Mesothelial cell of epicardium (in vitro differentiated cells): ENCODE data around the gene STT3A. TPM values are rescaled to one million over a fixed set of nuclear protein-coding genes. Genes with fewer than 3 reads are reported as not detected.
"Not testable (repeated sequence)": the region's sequence is repeated elsewhere in the genome, so short reads cannot be mapped to it uniquely, and the experiment has no call there.

ENCODE experiments used
- DNase-seq, 2 experiments: peaks; one replicate each; pipeline ENCODE4 v3.0.0; 2021; ENCODE audit warnings: low spot score in 2 of 2; ENCODE audit not compliant: unreplicated experiment in 2 of 2
- H3K27ac Mint-ChIP-seq: 2 replicates; pipeline ENCODE4 v1.8.0; 2021; ENCODE audit warnings: mixed read lengths
- H3K27me3 Mint-ChIP-seq: 2 replicates; pipeline ENCODE4 v1.8.0; 2021; ENCODE audit warnings: low read depth, mixed read lengths
- H3K36me3 Mint-ChIP-seq: 2 replicates; pipeline ENCODE4 v1.8.0; 2021; ENCODE audit warnings: mixed read lengths
- H3K4me1 Mint-ChIP-seq: 2 replicates; pipeline ENCODE4 v1.8.0; 2021; ENCODE audit warnings: mixed read lengths
- H3K4me3 Mint-ChIP-seq: 2 replicates; pipeline ENCODE4 v1.8.0; 2021; ENCODE audit warnings: mild to moderate bottlenecking, moderate library complexity, mixed read lengths
- H3K9me3 Mint-ChIP-seq: 2 replicates; pipeline ENCODE4 v1.8.0; 2021; ENCODE audit warnings: mixed read lengths
- total RNA-seq: library from RNA; stranded (reverse); gene quantifications from 3 replicates; pipeline ENCODE4 v1.2.1, GENCODE V29; 2021
- TF ChIP-seq, protein P1 (sequence below): fragments of 200-600 bp; sonication (generic); IDR thresholded peaks from one replicate; pipeline ENCODE4 v1.5.0; 2021; ENCODE audit warnings: antibody characterized with exemption; ENCODE audit not compliant: unreplicated experiment

The STT3A gene
- total RNA-seq, 1 donor from 2014 or later = 146 TPM

DNA sequence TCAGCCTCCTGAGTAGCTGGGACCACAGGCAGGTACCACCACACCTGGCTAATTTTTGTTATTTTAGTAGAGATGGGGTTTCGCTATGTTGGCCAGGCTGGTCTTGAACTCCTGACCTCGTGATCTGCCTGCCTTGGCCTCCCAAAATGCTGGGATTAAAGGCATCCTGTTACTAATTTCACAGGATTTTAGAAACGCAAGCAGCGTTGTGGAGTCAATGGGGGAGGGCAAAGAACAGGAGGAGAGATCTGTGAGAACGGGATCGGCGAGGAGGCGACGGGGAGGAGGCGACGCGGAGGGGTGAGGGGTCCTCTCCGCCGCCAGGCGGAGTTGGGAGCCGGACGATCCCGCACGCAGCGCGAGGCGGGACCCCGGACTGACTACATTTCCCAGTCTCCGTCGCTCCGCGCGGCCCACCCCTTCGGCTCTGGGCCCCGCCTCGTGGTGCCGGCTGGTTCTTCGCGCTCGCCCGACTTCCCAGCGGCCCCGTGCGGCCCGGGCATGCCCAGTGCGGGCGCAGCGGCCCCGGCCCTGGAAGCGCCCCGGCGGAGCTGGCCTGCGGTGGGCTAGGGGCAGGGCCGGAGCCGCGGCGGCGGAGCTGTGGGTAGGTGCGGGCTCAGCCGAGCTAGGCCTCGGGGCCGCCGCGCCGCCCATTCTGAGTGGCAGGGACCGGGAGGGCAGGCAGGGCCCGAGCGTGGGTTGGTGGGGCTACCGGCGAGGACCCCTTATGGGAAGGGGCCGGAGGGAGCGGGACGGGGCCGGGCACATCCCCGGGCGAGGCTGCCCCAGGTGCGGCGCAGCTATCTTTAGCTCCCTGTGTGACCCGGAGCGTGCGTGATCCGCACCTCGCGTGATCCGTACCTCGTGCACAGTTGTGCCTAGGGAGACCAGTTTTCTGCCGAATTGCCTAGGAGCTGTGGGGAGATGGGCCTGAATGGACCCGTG, 23.4 kb upstream of the STT3A start, which contains the start of gene EI24:
EI24 (plus strand) TSS at position 508 of the 945 bp plus-strand sequence. CDS start 3,051 bp downstream, outside the sequence.
- H3K4me3 Mint-ChIP-seq = peak within 1 kb of the TSS; percentile 84
- peaks cover 17% of the 10 kb centered on the region for H3K4me1 Mint-ChIP-seq
- DNase-seq = peak; percentile 86 to 91
- peak within 1 kb of the TSS; percentile 89 for H3K27ac Mint-ChIP-seq
- H3K27me3 Mint-ChIP-seq = no peaks in the 10 kb centered on the region
- H3K9me3 Mint-ChIP-seq = peaks cover 5% of the 10 kb centered on the region
- TF ChIP-seq, protein P1, sequence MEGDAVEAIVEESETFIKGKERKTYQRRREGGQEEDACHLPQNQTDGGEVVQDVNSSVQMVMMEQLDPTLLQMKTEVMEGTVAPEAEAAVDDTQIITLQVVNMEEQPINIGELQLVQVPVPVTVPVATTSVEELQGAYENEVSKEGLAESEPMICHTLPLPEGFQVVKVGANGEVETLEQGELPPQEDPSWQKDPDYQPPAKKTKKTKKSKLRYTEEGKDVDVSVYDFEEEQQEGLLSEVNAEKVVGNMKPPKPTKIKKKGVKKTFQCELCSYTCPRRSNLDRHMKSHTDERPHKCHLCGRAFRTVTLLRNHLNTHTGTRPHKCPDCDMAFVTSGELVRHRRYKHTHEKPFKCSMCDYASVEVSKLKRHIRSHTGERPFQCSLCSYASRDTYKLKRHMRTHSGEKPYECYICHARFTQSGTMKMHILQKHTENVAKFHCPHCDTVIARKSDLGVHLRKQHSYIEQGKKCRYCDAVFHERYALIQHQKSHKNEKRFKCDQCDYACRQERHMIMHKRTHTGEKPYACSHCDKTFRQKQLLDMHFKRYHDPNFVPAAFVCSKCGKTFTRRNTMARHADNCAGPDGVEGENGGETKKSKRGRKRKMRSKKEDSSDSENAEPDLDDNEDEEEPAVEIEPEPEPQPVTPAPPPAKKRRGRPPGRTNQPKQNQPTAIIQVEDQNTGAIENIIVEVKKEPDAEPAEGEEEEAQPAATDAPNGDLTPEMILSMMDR = peak; percentile 74
- H3K36me3 Mint-ChIP-seq = peaks cover 4% of the 10 kb centered on the region

DNA sequence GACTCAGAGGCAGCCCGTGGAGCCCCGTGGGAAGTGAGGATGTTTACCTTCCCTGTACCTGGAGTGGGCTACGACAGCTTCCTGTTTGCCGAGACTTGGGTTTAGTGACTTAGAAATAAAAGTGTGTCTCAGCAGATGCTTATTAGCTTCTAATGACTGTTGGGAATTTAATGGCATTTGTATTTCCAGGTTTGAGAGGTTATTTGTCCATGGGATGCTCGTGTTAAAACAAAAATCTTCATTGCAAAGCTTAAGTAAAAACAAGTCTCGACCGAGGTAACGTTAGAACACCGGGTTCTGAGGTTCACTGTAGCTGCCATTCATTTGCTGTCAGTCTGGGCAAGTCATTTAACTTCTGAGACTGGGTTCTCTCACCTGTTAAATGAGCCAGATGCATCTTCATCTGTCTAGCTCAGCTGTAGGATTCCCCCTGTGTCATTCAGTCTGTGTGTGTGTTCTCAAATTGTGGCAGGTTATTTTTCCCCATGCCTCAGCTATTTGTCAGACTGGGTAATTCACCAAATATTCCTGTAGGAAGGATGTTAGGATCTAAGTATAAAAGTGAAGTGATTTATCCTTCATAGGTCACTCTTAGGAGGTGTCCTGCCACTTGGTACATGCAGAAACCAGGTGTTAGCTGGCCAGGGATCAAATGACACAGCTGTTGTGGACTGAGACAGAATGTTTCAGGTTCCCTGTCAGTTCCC, 22.6 kb upstream of the STT3A start:
- no peak for DNase-seq
- Mint-ChIP-seq H3K4me1 (peaks cover 17% of the 10 kb centered on the region), H3K27me3 (no peaks in the 10 kb centered on the region), H3K36me3 (peaks cover 8% of the 10 kb centered on the region), H3K4me3 (peak overlapping the region; percentile 84), H3K27ac (peak overlapping the region; percentile 89), H3K9me3 (peaks cover 5% of the 10 kb centered on the region)
- TF ChIP-seq, protein P1 = no peak

GRCh38 chr11:125570952-125571351, 21.7 kb upstream of the STT3A start:
- TF ChIP-seq, protein P1 = no peak
- no peak for DNase-seq
- Mint-ChIP-seq H3K36me3 (peaks cover 12% of the 10 kb centered on the region), H3K4me1 (peaks cover 17% of the 10 kb centered on the region), H3K9me3 (peaks cover 5% of the 10 kb centered on the region), H3K4me3 (peak overlapping the region; percentile 42), H3K27me3 (no peaks in the 10 kb centered on the region), H3K27ac (peak overlapping the region; percentile 55)

GRCh38 chr11:125572916-125573315, 19.7 kb upstream of the STT3A start:
- DNase-seq = no peak
- Mint-ChIP-seq H3K4me3 (no peak overlapping the region), H3K27ac (no peak overlapping the region), H3K9me3 (no peaks in the 10 kb centered on the region), H3K4me1 (peaks cover 17% of the 10 kb centered on the region), H3K36me3 (peaks cover 24% of the 10 kb centered on the region), H3K27me3 (no peaks in the 10 kb centered on the region)
- TF ChIP-seq, protein P1 = no peak

DNA sequence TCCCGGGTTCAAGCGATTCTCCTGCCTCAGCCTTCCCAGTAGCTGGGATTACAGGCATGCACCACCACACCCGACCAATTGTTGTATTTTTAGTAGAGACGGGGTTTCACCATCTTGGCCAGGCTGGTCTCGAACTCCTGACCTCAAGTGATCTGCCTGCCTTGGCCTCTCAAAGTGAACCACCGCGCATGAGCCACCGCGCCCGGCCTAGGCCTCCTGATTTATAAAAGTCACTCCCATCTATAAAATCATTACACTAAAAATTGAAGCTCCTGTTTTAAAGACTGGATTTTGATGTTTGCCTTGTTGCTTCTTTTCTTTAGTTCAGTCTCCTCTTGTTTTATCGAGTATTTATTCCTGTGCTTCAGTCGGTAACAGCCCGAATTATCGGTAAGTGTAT, 15.5 kb upstream of the STT3A start:
- H3K9me3 Mint-ChIP-seq, H3K4me3 Mint-ChIP-seq, DNase-seq, H3K27me3 Mint-ChIP-seq, H3K27ac Mint-ChIP-seq, H3K4me1 Mint-ChIP-seq: not testable (repeated sequence)
- peaks cover 37% of the 10 kb centered on the region for H3K36me3 Mint-ChIP-seq

DNA sequence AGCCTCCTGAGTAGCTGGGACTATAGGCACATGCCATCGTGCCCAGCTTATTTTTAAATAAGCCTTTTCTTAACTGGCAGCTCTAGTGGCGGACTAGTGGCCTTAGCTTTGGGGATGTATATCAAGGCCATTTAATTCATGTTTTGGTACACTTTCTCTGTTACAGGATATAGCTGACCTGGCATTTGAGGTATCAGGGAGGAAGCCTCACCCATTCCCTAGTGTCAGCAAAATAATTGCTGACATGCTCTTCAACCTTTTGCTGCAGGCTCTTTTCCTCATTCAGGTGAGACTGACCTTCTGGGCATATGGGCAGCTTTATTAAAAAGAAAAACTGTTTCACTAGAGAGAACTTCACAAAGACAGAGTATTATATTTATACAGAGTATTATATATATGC, 13.9 kb upstream of the STT3A start:
- no peaks in the 10 kb centered on the region for H3K27me3 Mint-ChIP-seq

More for the DNA sequence above, 13.9 kb upstream of the STT3A start:
- Mint-ChIP-seq H3K4me3 (no peak overlapping the region), H3K9me3 (no peaks in the 10 kb centered on the region), H3K4me1 (no peaks in the 10 kb centered on the region), H3K36me3 (peaks cover 41% of the 10 kb centered on the region), H3K27ac (no peak overlapping the region)
- DNase-seq = no peak
- TF ChIP-seq, protein P1 = no peak
